NCI-H2196 (cell line): Measurements from ENCODE around the gene KLHL13.
"Not testable (repeated sequence)": the region's sequence is repeated elsewhere in the genome, so short reads cannot be mapped to it uniquely, and the experiment has no call there.

Experiments used
- DNase-seq: peaks from one replicate; lab custom pipeline; 2025; ENCODE audit not compliant: unreplicated experiment; lab: John Stamatoyannopoulos, UW

Gene KLHL13

GRCh38 chrX:118116713-118117550 is at the start of gene KLHL13:
KLHL13 (minus strand) TSS chrX:118116810; CDS start chrX:118028473, 88,337 bp downstream.
- DNase-seq: no peak

DNA sequence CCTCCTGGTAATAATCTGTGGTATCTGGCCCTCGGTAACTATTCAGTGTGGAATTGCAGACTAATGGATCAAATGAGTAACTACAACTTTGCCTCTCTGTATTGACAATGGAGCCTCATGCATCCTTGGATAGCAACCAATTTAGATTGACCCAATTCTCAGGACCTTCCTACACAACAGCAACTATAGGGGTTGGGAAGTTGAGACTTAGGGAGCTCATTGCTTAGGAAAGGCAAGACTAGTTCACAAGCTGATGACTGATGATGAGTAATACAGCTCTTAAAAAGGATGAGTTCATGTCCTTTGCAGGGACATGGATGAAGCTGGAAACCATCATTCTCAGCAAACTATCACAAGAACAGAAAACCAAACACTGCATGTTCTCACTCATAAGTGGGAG is 47.5 kb upstream of the KLHL13 start:
- no peak for DNase-seq

- DNase-seq: no peak
These were observed 40.5 kb upstream of the KLHL13 start for GRCh38 chrX:118156953-118157608.

GRCh38 chrX:118156254-118156952 is 39.8 kb upstream of the KLHL13 start:
- no peak for DNase-seq

DNA sequence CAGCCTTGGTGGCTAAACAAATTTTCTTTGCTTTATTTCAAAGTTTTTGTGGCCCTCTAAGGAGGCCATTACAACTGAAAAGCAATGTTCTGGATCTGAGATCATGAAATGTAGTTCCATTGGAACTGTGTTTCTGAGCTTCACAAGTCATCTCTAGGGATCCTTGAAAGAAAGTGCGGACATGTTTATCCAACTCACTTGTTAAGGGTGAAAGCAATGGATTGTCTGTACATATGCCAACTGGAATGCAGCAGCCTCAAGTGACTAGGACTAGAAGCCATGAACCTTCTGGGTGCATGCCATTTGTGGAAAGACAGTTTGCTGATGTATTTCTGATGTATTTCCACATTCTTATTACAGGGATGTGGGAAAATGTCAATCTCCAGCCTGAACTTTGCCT is 36.7 kb upstream of the KLHL13 start:
- no peak for DNase-seq

DNA sequence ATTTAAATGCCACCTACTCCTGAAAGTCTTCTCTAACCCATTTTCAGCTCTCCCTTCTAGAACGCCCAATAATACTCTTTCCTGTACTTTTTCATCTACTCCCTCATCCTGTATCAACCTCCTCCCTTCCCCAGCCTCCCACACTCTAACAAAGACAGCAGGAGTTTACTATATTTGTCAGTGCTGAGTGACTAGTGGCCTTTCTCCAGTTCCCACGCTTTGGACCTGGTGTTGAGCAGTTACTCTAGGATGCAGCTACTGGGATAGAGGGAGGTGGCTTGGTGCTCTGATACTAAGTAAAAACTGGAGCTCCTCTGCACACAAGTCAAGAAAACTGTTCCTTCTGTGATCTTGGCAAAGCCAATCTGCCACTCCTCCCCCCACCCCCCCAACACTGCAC is 36.1 kb upstream of the KLHL13 start:
- no peak for DNase-seq

GRCh38 chrX:118148737-118149136 is 32.1 kb upstream of the KLHL13 start:
- no peak for DNase-seq

DNA sequence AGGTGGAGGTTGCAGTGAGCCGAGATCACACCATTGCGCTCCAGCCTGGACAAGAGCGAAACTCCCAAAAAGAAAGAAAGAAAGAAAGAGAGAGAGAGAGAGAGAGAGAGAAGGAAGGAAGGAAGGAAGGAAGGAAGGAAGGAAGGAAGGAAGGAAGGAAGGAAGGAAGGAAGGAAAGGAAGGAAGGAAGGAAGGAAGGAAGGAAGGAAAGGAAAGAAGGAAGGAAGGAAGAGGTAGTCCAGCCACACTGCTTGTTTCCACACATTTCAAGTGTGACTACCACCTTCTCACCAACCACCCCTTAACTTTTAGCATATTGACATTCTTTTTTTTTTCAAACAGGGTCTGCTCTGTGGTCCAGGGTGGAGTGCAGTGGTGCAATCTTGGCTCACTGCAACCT is 31.2 kb upstream of the KLHL13 start:
- not testable (repeated sequence) for DNase-seq

DNA sequence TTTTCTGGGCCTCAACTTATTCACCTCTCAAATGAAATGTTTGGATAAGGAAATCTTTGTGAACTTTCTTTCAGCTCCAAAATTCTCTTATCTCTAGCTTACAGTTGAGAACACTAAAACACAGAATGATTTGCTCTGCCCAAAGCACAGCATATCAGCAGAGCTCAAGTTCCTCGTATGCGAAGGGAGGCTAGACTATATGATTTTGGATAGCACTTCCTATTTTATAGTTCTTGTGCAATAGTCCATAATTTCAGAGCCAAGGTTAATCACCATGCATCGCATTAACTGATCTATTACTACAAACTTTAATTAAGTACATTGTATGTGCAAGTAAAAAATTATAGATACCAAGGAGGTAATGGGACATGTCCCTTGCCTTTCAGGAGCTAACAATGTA is 27.0 kb upstream of the KLHL13 start:
- DNase-seq: no peak

DNA sequence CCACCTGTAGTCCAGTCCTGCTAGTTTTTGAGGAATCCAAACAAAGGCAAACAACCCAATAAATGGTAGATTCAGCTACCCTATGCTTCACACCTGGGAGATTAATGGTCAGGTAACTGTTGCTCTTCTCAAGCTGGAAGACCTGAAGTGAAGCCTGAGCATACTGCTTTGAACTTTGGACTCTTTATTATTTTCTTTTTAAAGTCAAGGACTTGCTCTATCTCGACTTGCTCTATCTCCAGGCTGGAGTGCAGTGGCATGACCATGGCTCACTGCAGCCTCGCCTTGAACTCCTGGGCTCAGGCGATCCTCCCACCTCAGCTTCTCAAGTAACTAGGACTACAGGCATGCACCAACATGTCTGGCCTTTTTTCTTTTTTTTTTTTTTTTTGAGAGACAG is 14.7 kb upstream of the KLHL13 start:
- no peak for DNase-seq

DNA sequence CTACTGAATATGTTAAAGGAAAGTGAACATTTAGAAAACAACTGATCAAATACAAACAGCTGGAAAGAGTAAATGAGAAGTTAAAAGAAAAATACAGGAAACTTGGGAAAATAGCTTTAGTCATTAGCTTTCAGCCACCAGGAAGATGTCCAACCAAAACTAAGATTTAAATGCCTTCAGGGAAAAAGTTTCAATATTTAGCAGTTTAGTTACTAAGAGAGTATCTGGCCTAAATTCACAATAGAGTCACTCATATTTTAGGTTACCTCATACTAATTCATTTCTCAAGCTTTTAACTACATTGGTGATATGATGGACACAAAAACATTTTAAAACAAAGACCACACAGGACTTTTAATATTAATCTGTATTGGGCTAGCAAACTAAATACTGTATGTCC is 13.1 kb upstream of the KLHL13 start:
- no peak for DNase-seq

GRCh38 chrX:118128724-118129123 is 12.1 kb upstream of the KLHL13 start:
- DNase-seq: no peak

DNA sequence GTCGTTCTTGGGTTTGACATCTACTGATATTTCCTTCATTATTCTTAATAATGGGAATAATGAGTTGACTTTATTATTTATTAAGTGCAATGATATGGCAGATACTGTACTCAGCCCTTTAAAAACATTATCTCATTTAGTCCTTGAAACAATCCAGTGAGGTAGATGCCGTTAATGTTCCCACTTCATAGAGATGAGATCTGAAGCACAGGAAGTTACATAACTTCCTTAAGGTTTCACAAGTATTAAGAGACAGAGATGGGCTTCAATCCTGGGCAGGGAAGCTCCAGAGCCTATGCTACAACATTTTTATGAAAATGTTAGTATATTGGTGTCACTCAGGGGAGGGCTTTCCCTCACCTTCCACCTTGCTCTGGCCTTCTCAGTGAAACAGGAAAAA is 9.7 kb upstream of the KLHL13 start:
- DNase-seq: no peak

DNA sequence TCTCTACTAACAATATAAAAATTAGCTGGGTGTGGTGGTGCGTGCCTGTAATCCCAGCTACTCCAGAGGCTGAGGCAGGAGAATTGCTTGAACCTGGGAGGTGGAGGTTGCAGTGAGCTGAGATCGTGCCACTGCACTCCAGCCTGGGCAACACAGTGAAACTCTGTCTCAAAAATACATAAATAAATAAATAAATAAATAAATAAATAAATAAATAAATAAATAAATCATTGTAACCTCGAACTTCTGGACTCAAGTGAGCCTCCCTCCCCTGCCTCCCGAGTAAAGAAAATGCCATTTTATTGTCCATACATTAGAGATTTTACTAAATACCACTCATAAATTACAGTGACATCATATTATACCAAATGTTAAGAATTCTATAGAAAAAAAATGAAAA is 7.6 kb upstream of the KLHL13 start:
- DNase-seq: not testable (repeated sequence)

DNA sequence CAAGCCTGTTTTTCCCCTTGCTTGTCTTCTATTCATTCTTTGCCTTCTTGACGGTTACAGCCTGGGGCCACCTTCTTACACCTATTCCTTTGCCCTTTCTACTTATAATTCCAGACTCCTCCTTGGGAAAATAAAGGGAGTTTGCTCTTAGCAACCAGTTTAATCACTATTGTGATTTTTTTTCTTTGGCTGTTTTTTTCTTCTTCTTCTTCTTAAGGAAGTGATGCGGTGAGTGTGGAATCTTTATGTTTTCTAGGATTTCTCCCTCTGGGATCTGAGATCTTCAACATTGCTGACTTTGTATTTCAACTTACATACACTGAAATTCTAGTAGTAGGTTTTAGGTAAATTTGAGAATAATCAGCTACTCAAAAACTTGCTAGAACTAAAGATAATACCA is 1.1 kb upstream of the KLHL13 start:
- DNase-seq: no peak

DNA sequence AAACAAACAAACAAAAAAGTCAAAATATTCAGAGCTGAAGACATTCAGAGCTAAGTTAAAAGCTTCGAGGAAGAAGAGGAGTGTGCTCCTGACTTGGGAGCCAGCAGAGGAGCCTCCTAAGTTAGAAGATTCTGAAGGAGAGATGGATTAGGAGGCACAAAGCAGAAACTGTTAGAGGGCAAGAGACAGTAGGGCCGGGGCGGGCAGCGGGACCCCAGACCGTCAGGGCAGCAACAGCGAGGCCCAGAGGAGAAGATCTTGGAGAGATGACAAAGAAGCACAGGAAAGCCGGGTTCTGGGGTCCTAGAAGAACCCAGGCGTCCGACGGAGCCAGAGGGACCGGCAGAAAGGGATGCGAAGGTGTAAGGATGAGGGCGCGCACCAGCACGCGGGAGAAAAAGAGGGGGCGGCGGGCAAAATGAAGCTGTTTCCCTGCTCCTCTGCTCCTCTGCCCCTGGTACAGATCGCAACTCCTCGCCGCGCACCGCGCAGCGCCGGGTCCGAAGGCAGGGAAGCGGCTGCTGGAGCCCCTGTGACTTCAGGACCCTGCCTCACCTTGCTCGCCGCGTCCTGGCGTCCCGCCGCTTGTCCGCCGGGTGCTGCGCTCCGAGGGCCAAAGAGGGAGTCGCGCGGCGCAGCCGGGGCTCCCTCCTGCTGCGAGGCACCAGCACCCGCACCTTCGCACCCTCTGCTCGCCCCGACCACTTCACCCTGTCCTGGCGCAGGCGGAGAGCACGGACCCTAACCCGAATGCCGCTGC is 477 bp downstream of the KLHL13 start:
- no peak for DNase-seq

GRCh38 chrX:118114971-118115370 is 1.6 kb downstream of the KLHL13 start:
- DNase-seq: no peak

- no peak for DNase-seq
These were observed 7.5 kb downstream of the KLHL13 start for GRCh38 chrX:118109065-118109464.

DNA sequence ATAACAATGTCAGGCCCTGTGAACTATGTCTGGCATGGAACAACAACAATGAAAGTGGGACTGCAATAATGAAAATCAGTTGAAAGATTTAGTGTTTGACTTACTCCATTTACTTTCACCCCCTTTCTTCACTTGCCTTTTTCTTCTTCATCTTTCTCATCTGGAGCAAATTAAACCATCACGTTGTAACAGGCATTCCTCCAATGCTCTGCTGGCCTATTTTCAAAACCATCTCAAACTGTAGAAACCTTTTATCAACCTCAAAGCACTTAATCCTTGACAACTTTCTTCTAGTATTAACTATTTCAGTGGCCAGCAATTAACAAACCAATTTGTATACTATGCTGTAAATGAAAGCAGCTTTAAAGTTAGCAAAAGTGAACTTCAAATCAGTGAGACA is 8.3 kb downstream of the KLHL13 start:
- no peak for DNase-seq

DNA sequence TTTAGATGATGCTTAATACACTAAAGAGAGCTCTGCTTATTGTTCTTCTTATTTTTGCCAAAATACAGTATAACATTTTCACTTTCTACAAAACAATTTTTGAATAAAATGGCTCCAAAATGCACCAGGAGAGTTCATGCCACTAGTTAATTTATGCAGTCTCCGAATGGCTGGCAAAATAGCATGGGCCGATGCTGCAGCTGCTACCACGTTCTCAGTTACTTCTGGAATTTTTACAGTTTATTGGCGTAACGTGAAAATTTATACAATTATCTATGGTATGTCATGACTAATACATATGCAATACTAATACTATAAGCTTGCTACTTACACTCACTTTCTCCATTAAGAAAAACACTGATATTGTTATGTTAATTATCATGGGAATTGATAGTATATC is 16.5 kb downstream of the KLHL13 start:
- DNase-seq: no peak

DNA sequence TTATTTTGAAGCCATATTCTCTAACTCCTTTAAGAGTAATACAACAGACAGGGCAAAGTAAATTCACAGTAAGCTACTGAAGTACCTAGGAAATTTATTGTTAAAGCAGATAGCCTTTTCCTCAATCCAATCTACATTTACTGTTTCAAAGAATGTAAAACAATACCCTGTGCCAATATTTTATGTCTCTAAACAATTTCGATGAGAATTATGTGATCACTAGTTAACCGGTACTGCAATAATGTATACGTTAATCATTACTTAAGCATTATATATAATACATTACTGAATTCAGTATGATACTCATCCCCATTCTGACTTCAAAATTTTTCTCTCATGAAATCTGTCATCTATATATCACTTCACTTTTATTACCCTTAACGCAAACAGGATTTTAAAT is 28.5 kb downstream of the KLHL13 start:
- no peak for DNase-seq
